GM04503 (cell line): Measurements from ENCODE around the gene SLC28A2.
"Not testable (repeated sequence)": the region's sequence is repeated elsewhere in the genome, so short reads cannot be mapped to it uniquely, and the experiment has no call there.

Source experiments
- DNase-seq: peaks from one replicate; pipeline ENCODE4 v3.0.0-alpha.2; 2012; ENCODE audit warnings: low read depth

SLC28A2 gene, protein sequence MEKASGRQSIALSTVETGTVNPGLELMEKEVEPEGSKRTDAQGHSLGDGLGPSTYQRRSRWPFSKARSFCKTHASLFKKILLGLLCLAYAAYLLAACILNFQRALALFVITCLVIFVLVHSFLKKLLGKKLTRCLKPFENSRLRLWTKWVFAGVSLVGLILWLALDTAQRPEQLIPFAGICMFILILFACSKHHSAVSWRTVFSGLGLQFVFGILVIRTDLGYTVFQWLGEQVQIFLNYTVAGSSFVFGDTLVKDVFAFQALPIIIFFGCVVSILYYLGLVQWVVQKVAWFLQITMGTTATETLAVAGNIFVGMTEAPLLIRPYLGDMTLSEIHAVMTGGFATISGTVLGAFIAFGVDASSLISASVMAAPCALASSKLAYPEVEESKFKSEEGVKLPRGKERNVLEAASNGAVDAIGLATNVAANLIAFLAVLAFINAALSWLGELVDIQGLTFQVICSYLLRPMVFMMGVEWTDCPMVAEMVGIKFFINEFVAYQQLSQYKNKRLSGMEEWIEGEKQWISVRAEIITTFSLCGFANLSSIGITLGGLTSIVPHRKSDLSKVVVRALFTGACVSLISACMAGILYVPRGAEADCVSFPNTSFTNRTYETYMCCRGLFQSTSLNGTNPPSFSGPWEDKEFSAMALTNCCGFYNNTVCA

DNA sequence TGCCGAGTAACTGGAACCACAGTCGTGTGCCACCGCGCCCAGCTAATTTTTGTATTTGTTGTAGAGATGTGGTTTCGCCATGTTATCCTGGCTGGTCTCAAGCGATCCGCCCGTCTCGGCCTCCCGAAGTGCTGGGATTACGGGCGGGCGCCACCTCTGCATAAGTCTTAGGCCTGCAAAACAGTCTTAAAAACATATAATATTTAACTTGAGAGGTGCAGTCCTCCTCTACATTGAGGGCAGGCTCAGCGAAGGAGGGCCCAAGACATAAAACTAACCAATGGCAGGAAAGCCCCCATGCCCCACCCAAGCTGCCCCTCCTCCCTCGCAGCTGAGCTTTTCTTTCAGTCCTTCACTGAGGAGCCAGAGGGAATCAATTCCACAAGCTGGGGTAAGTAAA is at the start of gene SLC28A2:
Gene SLC28A2, plus strand, starts transcription at position 347 of the 400 bp plus-strand sequence. CDS start 982 bp downstream, outside the sequence.
- DNase-seq = no peak

GRCh38 chr15:45203182-45203581 is 48.9 kb upstream of the SLC28A2 start:
- DNase-seq = no peak

DNA sequence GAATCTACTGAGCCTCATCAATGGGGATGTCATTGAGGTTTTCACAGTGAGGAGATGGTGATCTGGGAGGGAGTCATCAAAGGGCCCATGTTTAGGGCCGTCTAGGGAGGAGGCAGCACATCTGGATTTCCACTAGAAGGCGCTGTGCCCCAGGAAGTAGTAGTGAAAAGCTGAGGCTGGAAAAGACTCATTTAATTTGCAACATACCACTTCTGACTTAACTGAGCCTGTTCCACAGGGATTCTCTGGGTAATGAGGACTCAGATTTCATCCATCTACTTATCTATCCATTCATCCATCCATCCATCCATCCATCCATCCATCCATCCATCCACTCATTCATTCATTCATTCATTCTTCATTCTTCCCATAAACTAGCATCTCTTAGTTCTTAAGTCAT is 46.8 kb upstream of the SLC28A2 start:
- DNase-seq = no peak

GRCh38 chr15:45212493-45212892 is 39.5 kb upstream of the SLC28A2 start:
- DNase-seq = no peak

DNA sequence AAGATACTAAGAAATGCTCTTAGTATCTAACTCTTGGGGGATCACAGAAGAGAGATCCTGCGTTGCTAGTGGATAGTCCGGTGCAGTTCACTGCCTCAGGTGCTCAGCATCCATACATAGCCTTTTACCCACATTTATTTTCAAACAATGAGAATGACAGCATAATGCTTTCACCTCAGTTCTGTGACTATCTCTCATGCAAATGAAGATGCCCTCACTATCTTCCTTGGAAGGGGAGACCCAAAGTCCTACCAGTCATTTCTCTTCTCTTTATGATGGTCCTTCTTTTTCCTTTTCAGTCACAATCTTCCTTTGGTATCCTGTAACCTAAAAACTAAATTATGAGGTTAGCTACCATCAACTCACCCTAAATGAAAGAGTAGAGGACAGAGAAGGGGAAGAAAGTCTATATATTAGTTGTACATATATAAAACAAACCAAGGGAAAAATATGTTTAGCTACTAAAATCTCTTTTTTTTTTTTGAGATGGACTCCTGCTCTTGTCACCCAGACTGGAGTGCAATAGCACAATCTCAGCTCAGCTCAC is 30.9 kb upstream of the SLC28A2 start:
- DNase-seq = no peak

- no peak for DNase-seq
Measured at GRCh38 chr15:45221967-45222366, 30.1 kb upstream of the SLC28A2 start.

GRCh38 chr15:45224621-45225217 is 27.3 kb upstream of the SLC28A2 start:
- no peak for DNase-seq

GRCh38 chr15:45225506-45226273 is 26.3 kb upstream of the SLC28A2 start:
- DNase-seq = no peak

DNA sequence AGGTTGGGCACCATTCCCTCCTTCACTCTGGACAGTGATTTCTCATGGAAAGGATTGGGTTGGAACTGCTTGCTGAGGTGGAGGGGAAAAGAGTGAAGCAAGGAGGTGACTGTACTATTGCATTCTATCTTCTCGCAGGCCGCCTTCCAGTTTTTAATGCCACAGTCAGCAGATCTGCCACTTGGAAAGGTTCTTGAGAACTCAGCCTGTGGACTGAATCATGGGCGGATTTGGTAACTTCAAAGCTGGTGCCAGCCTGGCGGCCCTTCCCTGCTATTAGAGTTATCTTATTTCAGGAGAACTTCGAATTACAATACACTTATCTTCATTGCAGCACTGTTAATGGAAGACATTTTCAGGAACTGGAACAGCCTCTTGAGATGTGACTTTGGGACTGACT is 23.1 kb upstream of the SLC28A2 start:
- DNase-seq = no peak

DNA sequence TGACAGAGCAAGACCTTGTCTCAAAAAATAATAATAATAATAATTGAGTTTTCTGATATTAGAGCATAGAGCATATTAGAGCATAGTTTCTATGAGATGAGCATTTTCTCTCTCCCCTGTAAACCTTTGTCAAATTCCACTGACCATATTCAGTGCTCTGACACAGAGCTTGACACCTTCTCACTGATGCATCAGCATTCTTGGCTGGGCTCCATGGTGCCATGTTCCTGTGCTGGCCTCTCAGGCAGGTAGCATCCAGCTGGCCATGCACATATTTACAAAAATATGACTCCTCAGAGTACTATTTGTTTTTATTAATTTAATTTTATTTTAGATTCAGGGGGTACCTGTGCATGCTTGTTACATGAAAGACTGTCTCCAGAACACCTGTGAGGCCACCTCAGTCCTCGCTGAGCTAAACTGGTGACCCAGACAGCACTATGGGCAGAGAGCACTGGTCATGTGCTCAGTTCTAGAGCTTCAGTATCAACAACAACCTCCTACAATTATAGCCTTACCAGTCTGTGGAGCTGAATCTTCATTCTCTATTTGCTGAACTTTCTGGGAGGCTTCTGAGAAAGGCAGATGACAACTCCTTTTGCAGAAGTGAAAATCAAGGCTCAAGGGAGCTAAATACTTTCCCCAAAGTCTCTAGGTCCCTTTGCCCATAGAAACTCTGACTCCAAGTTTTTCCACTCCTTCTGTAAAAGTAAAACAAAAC is 21.6 kb upstream of the SLC28A2 start:
- DNase-seq = no peak

- no peak for DNase-seq
Measured at GRCh38 chr15:45231132-45231531, 20.9 kb upstream of the SLC28A2 start.

DNA sequence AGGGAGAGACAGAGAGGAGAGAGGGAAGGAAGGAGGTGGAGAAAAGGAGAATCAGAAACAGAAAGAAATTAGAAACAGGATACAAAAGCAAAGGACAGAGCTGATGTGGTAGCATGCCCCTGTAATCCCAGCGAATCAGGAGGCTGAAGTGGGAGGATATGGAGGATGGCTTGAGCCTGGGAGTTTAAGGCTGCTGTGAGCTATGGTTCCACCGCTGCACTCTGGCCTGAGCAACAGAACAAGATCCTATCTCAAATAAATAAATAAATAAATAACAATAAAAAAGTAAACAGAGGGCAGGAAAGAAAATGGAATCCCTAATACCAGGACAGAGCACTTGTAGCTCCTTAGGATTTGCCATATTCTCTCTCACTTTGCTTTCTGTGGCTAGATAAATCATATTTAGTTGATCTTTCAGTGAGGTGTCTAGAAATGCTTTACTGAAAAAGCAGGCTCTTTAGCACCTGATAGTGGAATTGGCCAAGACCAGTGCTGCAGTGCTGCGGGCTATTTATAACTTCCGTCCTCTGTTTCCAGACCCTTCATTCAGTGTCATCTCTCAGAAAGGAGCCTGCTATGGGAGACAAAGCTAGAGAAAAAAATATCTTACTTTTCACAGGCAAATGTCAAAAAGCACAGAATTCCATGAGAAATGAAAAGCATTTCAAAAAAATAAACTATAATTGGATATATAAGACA is 20.0 kb upstream of the SLC28A2 start:
- DNase-seq = no peak

DNA sequence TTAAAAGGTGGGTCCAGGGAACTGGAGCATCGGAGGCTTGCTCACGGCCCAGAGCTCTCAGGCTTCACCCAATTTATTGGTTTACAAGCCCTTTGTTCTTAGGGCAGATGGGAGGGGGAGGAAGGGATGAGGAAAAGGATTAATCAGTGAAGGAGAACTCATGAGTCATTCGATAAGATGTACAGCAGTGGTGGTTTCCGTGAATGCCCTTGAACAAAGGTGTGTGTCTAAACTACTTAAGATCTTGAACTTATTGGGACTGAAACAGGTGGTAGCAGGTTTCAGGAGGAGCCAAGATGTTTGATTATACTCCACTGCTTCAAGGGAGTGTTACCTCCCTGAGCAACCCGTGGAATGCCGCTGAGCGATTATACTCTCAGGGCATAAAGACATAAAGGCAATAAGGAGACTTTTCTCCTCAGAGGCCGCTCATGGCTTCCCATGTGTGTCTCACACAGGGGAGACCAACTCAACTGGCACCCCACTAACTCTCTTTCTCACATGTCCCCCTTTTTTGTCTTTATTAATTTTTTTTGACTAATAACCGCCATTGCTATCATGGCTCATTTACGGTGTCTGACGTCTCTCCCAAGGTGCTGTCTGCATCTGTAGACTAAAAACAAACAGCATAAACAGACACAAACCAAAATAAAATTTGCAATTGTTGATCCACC is 17.3 kb upstream of the SLC28A2 start:
- DNase-seq = no peak

- DNase-seq = not testable (repeated sequence)
Measured at GRCh38 chr15:45236806-45237205, 15.2 kb upstream of the SLC28A2 start.

- DNase-seq = no peak
Measured at GRCh38 chr15:45242289-45242688, 9.7 kb upstream of the SLC28A2 start.

DNA sequence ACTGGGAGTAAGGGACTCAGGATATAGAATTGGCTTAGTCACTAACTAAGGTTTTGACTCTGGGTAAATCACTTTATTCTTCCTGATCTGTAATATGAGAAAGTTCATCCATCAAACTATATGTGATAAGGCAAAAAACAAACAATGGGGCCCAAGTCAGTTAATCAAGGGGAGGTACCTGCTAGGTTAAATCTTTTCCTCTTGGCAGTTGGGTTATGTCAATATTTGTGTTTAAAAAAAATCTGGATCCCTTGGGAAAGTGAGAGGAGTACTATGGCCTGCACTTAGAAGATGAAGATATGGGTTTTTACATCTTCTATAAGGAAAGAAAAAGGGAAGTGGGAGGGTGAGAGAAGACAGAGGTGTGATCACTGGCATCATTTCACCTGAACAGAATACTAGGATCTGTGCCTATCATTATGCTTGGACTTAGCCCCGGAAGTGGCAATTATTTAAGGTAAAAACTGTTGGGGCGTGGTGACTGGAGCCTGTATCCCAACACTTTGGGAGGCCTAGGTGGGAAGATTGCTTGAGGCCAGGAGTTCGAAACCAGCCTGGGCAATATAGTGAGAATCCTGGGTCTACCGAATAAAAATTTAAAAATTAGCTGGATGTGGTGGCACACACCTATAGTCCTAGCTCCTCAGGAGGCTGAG is 2.8 kb upstream of the SLC28A2 start:
- no peak for DNase-seq

DNA sequence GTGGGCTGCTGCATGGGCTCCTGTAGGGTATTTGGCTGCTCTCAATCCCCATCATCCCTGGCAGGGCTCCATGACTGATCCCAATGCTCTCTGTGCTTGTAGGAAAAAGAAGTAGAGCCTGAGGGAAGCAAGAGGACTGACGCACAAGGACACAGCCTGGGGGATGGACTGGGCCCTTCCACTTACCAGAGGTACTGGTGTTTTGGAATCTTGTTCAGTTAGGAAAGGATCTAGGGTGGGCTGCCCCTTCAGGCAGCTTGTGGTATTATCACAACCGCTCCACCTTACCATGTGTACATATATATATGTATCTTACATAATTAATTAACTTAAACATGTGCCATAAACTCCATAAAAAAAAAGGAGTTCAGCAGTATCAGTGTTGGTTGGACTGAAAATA is 1.3 kb downstream of the SLC28A2 start:
- DNase-seq = no peak

DNA sequence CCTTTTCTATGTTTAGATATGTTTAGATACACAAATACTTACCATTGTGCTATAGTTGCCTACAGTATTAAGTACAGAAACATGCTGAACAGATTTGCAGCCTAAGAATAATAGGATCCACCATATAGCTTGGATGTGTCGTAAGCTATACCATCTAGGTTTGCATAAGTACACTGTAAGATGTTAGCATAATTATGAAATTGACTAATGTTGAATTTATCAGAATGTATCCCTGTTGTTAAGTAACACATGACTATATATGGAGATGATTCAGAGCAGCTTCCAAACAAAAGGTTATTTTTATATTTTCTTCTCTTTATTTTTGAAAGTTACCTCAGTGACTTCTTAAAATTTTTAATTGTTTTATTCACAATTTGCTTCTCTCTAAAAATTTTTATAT is 2.4 kb downstream of the SLC28A2 start:
- DNase-seq = no peak

DNA sequence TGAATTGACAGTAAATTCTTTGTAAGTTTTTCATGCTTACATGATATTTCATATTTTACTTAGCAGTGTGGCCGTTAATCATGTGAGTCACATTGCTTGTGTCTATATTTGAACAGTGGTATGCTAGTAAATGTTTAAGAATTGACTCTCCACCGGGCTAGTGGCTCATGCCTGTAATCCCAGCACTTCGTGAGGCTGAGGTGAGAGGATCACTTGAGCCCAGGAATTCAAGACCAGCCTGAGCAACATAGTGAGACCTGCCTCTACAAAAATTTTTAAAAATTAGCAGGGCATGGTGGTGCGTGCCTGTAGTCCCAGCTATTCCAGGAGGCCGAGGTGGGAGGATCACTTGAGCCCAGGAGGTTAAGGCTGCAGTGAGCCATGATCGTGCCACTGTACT is 2.8 kb downstream of the SLC28A2 start:
- peak; percentile 28 for DNase-seq

DNA sequence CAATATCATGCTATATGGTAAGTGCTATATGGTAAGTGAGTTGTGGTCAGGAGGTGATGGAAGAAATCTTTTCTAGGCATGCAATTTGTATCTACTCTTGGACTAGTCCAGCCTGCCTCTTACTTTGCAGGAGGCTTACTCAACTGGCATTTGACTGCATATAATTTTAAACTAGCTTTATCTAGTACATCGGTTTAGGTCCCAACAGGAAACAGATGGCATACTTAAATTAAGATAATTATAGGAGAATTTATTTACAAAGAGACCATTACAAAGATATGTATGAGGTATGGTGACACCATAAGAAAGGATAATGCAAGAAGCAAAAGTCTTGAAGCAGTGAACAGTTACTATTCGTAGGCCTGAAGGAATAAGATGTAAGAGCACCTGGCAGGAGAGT is 7.8 kb downstream of the SLC28A2 start:
- no peak for DNase-seq
